Mesothelial cell of epicardium (in vitro differentiated cells): ENCODE measurements around the gene CRISP2. TPM values are rescaled to one million over a fixed set of nuclear protein-coding genes. Genes with fewer than 3 reads are reported as not detected.
"Not testable (repeated sequence)": the region's sequence is repeated elsewhere in the genome, so short reads cannot be mapped to it uniquely, and the experiment has no call there.

Experiments
- DNase-seq, 2 experiments: peaks; one replicate each; pipeline ENCODE4 v3.0.0; 2021; ENCODE audit warnings: low spot score in 2 of 2; ENCODE audit not compliant: unreplicated experiment in 2 of 2
- H3K27ac Mint-ChIP-seq: 2 replicates; pipeline ENCODE4 v1.8.0; 2021; ENCODE audit warnings: mixed read lengths
- H3K27me3 Mint-ChIP-seq: 2 replicates; pipeline ENCODE4 v1.8.0; 2021; ENCODE audit warnings: low read depth, mixed read lengths
- H3K36me3 Mint-ChIP-seq: 2 replicates; pipeline ENCODE4 v1.8.0; 2021; ENCODE audit warnings: mixed read lengths
- H3K4me1 Mint-ChIP-seq: 2 replicates; pipeline ENCODE4 v1.8.0; 2021; ENCODE audit warnings: mixed read lengths
- H3K4me3 Mint-ChIP-seq: 2 replicates; pipeline ENCODE4 v1.8.0; 2021; ENCODE audit warnings: mild to moderate bottlenecking, moderate library complexity, mixed read lengths
- H3K9me3 Mint-ChIP-seq: 2 replicates; pipeline ENCODE4 v1.8.0; 2021; ENCODE audit warnings: mixed read lengths
- total RNA-seq: library from RNA; stranded (reverse); gene quantifications from 3 replicates; pipeline ENCODE4 v1.2.1, GENCODE V29; 2021
- TF ChIP-seq, protein P1 (sequence below): fragments of 200-600 bp; sonication (generic); IDR thresholded peaks from one replicate; pipeline ENCODE4 v1.5.0; 2021; ENCODE audit warnings: antibody characterized with exemption; ENCODE audit not compliant: unreplicated experiment

Gene CRISP2
- total RNA-seq, 1 donor from 2014 or later, result not detected

DNA sequence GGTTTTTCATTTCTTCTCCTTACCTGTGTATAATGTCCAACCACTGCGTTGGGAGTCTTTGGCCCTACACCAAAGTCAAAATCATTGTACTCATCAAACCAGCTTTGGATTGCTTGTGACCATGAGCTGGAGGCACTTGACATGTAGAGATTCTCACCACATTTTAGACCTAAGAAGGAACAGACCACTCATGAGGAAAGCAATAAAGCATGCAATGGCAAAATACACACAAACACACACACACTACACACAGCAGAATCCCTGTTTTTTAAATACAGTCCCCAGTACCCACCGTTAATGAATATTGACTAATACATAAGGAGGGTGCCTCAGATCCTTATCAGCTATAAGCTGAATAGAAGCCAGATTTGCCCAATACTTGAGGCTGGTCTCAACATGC, 20.3 kb upstream of the CRISP2 start:
- DNase-seq, result no peak
- Mint-ChIP-seq H3K36me3 (no peaks in the 10 kb centered on the region), H3K4me1 (peaks cover 30% of the 10 kb centered on the region), H3K4me3 (no peak overlapping the region), H3K9me3 (no peaks in the 10 kb centered on the region), H3K27ac (no peak overlapping the region), H3K27me3 (no peaks in the 10 kb centered on the region)
- TF ChIP-seq, protein P1, sequence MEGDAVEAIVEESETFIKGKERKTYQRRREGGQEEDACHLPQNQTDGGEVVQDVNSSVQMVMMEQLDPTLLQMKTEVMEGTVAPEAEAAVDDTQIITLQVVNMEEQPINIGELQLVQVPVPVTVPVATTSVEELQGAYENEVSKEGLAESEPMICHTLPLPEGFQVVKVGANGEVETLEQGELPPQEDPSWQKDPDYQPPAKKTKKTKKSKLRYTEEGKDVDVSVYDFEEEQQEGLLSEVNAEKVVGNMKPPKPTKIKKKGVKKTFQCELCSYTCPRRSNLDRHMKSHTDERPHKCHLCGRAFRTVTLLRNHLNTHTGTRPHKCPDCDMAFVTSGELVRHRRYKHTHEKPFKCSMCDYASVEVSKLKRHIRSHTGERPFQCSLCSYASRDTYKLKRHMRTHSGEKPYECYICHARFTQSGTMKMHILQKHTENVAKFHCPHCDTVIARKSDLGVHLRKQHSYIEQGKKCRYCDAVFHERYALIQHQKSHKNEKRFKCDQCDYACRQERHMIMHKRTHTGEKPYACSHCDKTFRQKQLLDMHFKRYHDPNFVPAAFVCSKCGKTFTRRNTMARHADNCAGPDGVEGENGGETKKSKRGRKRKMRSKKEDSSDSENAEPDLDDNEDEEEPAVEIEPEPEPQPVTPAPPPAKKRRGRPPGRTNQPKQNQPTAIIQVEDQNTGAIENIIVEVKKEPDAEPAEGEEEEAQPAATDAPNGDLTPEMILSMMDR, result no peak

DNA sequence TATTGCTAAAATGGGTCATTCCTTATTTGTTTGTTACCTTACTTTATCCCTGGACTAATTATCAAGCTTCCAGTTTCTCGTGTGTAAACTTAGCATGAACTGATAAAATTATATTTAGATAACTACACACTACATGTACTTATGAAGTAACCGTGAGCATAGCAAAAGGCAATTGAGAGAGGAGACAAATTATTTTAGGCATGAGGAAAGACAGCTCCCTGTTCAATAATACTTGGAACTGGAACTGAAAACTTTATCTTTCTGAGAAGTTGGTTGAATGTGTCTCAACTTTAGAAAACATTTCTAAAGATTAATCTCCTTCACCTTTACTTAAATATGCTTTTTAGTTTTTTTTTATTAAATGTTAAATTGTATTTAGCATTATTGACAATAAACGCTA, 19.4 kb upstream of the CRISP2 start:
- H3K4me3 Mint-ChIP-seq, result no peak overlapping the region
- DNase-seq, result no peak
- no peaks in the 10 kb centered on the region for H3K36me3 Mint-ChIP-seq
- H3K27me3 Mint-ChIP-seq, result no peaks in the 10 kb centered on the region
- TF ChIP-seq, protein P1, result no peak
- no peaks in the 10 kb centered on the region for H3K9me3 Mint-ChIP-seq
- H3K27ac Mint-ChIP-seq, result no peak overlapping the region
- H3K4me1 Mint-ChIP-seq, result peaks cover 30% of the 10 kb centered on the region

DNA sequence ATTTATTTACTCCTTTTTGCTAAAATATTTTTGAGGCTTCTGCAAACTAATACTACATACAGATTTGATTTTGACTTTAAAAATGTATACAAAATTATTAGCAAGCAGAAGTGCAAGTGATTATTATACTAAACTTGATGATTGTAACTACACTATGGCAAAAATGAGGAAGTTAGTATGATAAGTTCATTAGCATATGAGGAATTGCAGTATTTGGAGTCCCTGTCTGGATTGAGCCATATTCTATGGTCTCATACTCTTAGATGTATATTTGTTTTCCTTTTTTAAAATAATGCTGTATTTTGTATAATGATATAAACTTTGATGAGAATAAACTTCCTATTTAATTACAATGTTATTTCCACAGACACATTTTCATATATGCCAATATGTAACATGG, 16.9 kb upstream of the CRISP2 start:
- no peak for DNase-seq
- Mint-ChIP-seq H3K27ac (no peak overlapping the region), H3K9me3 (no peaks in the 10 kb centered on the region), H3K4me1 (peaks cover 20% of the 10 kb centered on the region), H3K4me3 (no peak overlapping the region), H3K36me3 (no peaks in the 10 kb centered on the region), H3K27me3 (peaks cover 2% of the 10 kb centered on the region)
- TF ChIP-seq, protein P1, result no peak

DNA sequence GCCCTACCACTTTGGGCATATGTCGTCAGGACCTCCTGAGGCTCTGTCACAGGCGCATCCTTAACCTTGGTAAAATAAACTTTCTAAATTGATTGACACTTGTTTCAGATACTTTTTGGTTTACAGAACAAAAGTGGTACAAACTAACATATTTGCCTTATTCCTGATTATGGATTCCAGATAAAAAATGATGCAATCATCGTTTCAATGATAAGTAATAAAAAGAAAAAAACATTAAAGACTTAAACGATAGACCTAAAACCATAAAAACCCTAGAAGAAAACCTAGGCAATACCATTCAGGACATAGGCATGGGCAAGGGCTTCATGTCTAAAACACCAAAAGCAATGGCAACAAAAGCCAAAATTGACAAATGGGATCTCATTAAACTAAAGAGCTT, 10.6 kb upstream of the CRISP2 start:
- H3K27me3 Mint-ChIP-seq, H3K4me1 Mint-ChIP-seq, H3K36me3 Mint-ChIP-seq: not testable (repeated sequence)

DNA sequence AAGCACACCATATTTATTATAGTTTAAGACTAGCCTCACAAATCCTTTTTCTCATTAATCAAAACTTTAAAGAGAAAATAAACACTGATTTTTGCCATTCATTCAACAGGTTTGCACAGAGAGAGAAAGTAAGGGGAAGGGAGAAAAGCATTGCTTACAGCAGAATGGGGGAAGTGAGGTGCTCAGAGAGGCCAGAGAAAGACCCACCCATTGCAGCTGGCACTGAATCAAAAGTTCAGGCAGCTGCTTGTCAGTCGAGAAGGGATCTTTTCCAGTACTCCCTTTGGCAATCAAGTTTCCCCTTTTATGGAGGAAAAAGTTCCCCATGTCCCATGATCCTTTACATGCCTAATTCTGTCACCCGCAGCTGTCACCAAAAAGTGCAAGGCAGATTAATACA, 8.0 kb upstream of the CRISP2 start:
- Mint-ChIP-seq H3K9me3 (peaks cover 32% of the 10 kb centered on the region), H3K4me3 (no peak overlapping the region), H3K27ac (no peak overlapping the region), H3K27me3 (no peaks in the 10 kb centered on the region), H3K36me3 (peaks cover 6% of the 10 kb centered on the region), H3K4me1 (no peaks in the 10 kb centered on the region)
- DNase-seq, result no peak
- TF ChIP-seq, protein P1, result no peak

More for the DNA sequence above, 10.6 kb upstream of the CRISP2 start:
- DNase-seq, H3K4me3 Mint-ChIP-seq, H3K27ac Mint-ChIP-seq: not testable (repeated sequence)
- H3K9me3 Mint-ChIP-seq, result peaks cover 22% of the 10 kb centered on the region

DNA sequence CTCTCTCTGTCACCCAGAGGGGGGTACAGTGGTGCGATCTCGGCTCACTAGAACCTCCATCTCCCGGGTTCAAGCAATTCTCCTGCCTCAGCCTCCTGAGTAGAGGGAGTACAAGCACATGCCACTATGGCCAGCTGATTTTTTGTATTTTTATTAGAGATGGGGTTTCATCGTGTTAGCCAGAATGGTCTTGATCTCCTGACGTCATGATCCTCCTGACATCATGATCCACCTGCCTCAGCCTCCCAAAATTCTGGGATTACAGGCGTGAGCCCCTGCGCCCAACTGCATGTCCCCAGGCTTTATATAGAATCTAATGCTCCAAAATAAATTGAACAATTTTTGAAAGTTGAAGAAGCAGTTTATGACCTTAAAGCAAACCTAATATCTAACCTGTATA, 7.0 kb upstream of the CRISP2 start:
- no peak for DNase-seq
- Mint-ChIP-seq H3K36me3 (peaks cover 6% of the 10 kb centered on the region), H3K4me3 (no peak overlapping the region), H3K27me3 (no peaks in the 10 kb centered on the region), H3K9me3 (peaks cover 33% of the 10 kb centered on the region), H3K4me1 (no peaks in the 10 kb centered on the region), H3K27ac (no peak overlapping the region)
- TF ChIP-seq, protein P1, result no peak
